Ovary (tissue), 9 donors: ENCODE data around the gene CASP5. TPM values are rescaled to one million over a fixed set of nuclear protein-coding genes. Genes with fewer than 3 reads are reported as not detected.
"Not testable (repeated sequence)": the region's sequence is repeated elsewhere in the genome, so short reads cannot be mapped to it uniquely, and the experiment has no call there.

ENCODE experiments used
- DNase-seq, 5 donors: peaks; one replicate each; pipeline ENCODE4 v3.0.0-alpha.2; 2019 to 2020
- H3K27ac ChIP-seq, 2 donors: fragments of 200-600 bp; one replicate each; pipeline versions ENCODE4 v1.5.1 to v1.8.0; 2019 to 2022
- H3K27me3 ChIP-seq: fragments of 200-600 bp; one replicate; pipeline ENCODE4 v1.8.0; 2022
- H3K36me3 ChIP-seq: fragments of 200-600 bp; sonication (generic); one replicate; pipeline ENCODE4 v1.5.1; 2019
- H3K4me1 ChIP-seq: one replicate; pipeline ENCODE4 v1.8.1; 2013; ENCODE audit warnings: mild to moderate bottlenecking, moderate library complexity; ENCODE audit not compliant: insufficient read depth
- H3K4me3 ChIP-seq: fragments of 200-600 bp; sonication (generic); one replicate; pipeline ENCODE4 v1.5.1; 2017
- H3K9me3 ChIP-seq, 2 donors: fragments of 200-600 bp in 1 of 2; sonication (generic) in 1 of 2; one replicate each; pipeline versions ENCODE4 v1.5.1 to v1.8.1; 2013 to 2019; ENCODE audit warnings: mild to moderate bottlenecking in 1 of 2, moderate library complexity in 1 of 2
- EP300 ChIP-seq: sonication (generic); formaldehyde crosslinking; IDR thresholded peaks from one replicate; pipeline ENCODE4 v1.6.1; 2017; ENCODE audit warnings: antibody characterized with exemption
- POLR2A ChIP-seq: fragments of 450-650 bp; IDR thresholded peaks from one replicate; pipeline ENCODE4 v1.6.1; 2017; ENCODE audit warnings: antibody characterized with exemption, mild to moderate bottlenecking, moderate library complexity
- WGBS, 3 donors: extraction: QIAGEN DNeasy Blood & Tissue Kit in 1 of 3; methylation state at CpG; one replicate each; pipeline versions ENCODE4 v1.1.5 to v1.1.7; 2013 to 2017; 5-methylcytosine and 5-hydroxymethylcytosine counted together
- intact Hi-C, 4 donors: fragments of 100-400 bp; cut with DNase I; formaldehyde crosslinking; loops; one replicate each; pipeline versions ENCODE4 v1.11.0 to v1.15.1; 2022 to 2023
- polyA plus RNA-seq, 2 donors: library from polyadenylated mRNA; stranded (reverse); fragments of 200-250 nt in 1 of 2; fragments of 350-450 nt in 1 of 2; fragmentation: Illumina TruSeq in 1 of 2; extraction: RNeasy Lipid Tissue Mini Kit (QIAGEN cat#74804) in 1 of 2; gene quantifications; one replicate each; pipeline ENCODE4 v1.2.3, GENCODE V29; 2013 to 2014
- total RNA-seq, 7 donors: library from RNA; depleted of rRNA in 2 of 7; stranded (reverse); fragments of >200 nt in 2 of 7; fragmentation: NEBNext Ultra II Directional in 3 of 7; extraction: Animal tissue kit (Norgen Biotek cat#: 25700) in 3 of 7; gene quantifications; one replicate each; pipeline versions ENCODE4 v1.1.0 to v1.2.4, GENCODE V29; 2016 to 2023
- TF ChIP-seq, protein P1 (sequence below), 3 donors: fragments of 450-650 bp in 2 of 3; fragments of 200-600 bp in 1 of 3; IDR thresholded peaks; one replicate each; pipeline versions ENCODE4 v1.5.1 to v1.8.0; 2016 to 2022; ENCODE audit warnings: antibody characterized with exemption in 3 of 3, mild to moderate bottlenecking in 1 of 3
- donor health status: DM: no; HTN: no; CAD: no; lungs with moderate emphysema.
- donor health status: DM: no; HTN: no; CAD: no.
- donor health status: Bipolar disorder and iron deficiency.
- donor health status: DM: yes; HTN: yes; CAD: no.
- donor health status: DM: no; HTN: no; CAD: no.
- donor health status: DM: yes; HTN: yes; CAD: no.

Gene CASP5
- total and polyA plus RNA-seq, 9 donors, result 0.32 to 0.40 TPM; not detected in 7

- Histone ChIP-seq H3K36me3 (no peaks in the 10 kb centered on the region), H3K27me3 (no peaks in the 10 kb centered on the region), H3K9me3 (no peaks in the 10 kb centered on the region), H3K27ac (no peak overlapping the region), H3K4me1 (no peaks in the 10 kb centered on the region), H3K4me3 (no peak overlapping the region)
- intact Hi-C loops, result loop anchor here in 1 of 4 donors (5.0 kb wide), 1 partner anchor 1295 kb away; no protein-coding TSS in a partner anchor
- TF ChIP-seq EP300, result no peak
- TF ChIP-seq, protein P1, sequence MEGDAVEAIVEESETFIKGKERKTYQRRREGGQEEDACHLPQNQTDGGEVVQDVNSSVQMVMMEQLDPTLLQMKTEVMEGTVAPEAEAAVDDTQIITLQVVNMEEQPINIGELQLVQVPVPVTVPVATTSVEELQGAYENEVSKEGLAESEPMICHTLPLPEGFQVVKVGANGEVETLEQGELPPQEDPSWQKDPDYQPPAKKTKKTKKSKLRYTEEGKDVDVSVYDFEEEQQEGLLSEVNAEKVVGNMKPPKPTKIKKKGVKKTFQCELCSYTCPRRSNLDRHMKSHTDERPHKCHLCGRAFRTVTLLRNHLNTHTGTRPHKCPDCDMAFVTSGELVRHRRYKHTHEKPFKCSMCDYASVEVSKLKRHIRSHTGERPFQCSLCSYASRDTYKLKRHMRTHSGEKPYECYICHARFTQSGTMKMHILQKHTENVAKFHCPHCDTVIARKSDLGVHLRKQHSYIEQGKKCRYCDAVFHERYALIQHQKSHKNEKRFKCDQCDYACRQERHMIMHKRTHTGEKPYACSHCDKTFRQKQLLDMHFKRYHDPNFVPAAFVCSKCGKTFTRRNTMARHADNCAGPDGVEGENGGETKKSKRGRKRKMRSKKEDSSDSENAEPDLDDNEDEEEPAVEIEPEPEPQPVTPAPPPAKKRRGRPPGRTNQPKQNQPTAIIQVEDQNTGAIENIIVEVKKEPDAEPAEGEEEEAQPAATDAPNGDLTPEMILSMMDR (IDR thresholded peaks at IDR 0.05), result no peak
- DNase-seq, result no peak
- 73 to 81% (median 77%) methylated on average over 4 of the region's 4 CpGs for WGBS, 3 donors
These were observed 31.0 kb downstream of the CASP5 start for GRCh38 chr11:104991994-104992393.

DNA sequence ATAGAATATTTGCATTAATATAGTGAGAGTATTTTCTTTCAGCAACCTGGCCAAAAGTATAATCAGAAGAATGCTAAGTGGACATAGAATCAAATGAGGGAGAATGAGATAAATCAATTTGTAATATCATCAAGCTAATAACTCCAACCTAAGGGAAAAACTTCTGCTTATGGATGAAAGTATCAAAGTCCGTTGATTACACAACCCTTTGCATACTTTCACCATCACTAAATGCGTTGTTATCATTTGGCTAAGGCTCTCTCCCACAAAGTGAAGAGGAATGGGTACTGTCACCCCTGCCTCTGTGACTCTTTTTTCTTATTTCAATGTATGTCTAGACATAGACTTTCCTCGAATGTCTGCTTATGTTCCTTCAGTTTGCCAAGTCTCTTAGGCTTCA, 38.2 kb downstream of the CASP5 start:
- no peaks in the 10 kb centered on the region for H3K36me3 ChIP-seq
- DNase-seq, result no peak
- H3K27ac ChIP-seq, result no peak overlapping the region
- TF ChIP-seq EP300, result no peak
- TF ChIP-seq, protein P1 (IDR thresholded peaks at IDR 0.05), result no peak
- TF ChIP-seq POLR2A, result no peak
- H3K4me1 ChIP-seq, result no peaks in the 10 kb centered on the region
- H3K27me3 ChIP-seq, result no peaks in the 10 kb centered on the region
- WGBS, 3 donors, result 67 to 78% (median 67%) methylated on average over 3 of the region's 3 CpGs
- no peak overlapping the region for H3K4me3 ChIP-seq
- intact Hi-C loops, result no loop called here
- H3K9me3 ChIP-seq, result no peaks in the 10 kb centered on the region

GRCh38 chr11:104979839-104980238, 43.1 kb downstream of the CASP5 start:
- H3K4me1 ChIP-seq, result no peaks in the 10 kb centered on the region
- 90 to 96% (median 95%) methylated on average over 1 of the region's 1 CpG for WGBS, 3 donors
- DNase-seq, result no peak
- no peaks in the 10 kb centered on the region for H3K27me3 ChIP-seq
- H3K36me3 ChIP-seq, result no peaks in the 10 kb centered on the region
- H3K4me3 ChIP-seq, result no peak overlapping the region
- TF ChIP-seq, protein P1 (IDR thresholded peaks at IDR 0.05), result no peak
- TF ChIP-seq EP300, result no peak
- no peak for TF ChIP-seq POLR2A
- intact Hi-C loops, result no loop called here
- no peak overlapping the region for H3K27ac ChIP-seq
- no peaks in the 10 kb centered on the region for H3K9me3 ChIP-seq

- H3K36me3 ChIP-seq, result no peaks in the 10 kb centered on the region
- 88 to 93% (median 91%) methylated on average over 2 of the region's 2 CpGs for WGBS, 3 donors
- intact Hi-C loops, result no loop called here
- no peak for DNase-seq
- no peaks in the 10 kb centered on the region for H3K27me3 ChIP-seq
- H3K9me3 ChIP-seq, result no peaks in the 10 kb centered on the region
- no peaks in the 10 kb centered on the region for H3K4me1 ChIP-seq
- no peak overlapping the region for H3K4me3 ChIP-seq
- TF ChIP-seq EP300 (no peak), POLR2A (no peak)
- TF ChIP-seq, protein P1 (IDR thresholded peaks at IDR 0.05), result no peak
- no peak overlapping the region for H3K27ac ChIP-seq
These were observed 49.4 kb downstream of the CASP5 start for GRCh38 chr11:104973616-104974015.

DNA sequence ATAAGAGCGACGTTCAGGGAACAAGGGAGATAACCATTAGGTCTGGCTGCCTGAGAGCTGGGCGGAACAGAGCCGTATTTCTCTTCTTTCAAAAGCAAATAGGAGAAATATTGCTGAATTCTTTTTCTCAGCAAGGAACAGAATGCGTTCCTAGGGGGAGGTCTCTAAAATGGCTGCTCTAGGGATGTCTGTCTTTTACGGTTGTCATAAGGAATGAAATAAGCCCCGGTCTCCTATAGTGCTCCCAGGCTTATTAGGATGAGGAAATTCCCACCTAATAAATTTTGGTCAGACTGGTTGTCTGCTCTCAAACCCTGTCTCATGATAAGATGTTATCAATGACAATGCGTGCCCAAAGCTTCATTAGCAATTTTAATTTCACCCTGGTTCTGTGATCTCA, 50.0 kb downstream of the CASP5 start:
- intact Hi-C loops, H3K4me3 ChIP-seq, H3K9me3 ChIP-seq, H3K27me3 ChIP-seq, H3K27ac ChIP-seq, H3K36me3 ChIP-seq, DNase-seq, H3K4me1 ChIP-seq: not testable (repeated sequence)
- 91 to 94% (median 93%) methylated on average over 8 of the region's 8 CpGs for WGBS, 3 donors
